ENCODE data around the gene RALGDS. TPM values are rescaled to one million over a fixed set of nuclear protein-coding genes. Genes with fewer than 3 reads are reported as not detected.
A peak's percentile ranks its signal among the peaks of the same experiment; 100 is the strongest.

The RALGDS gene
- total RNA-seq, 1 donor from 2014 or later, result 78.8 TPM

GRCh38 chr9:133111808-133112662, 9.0 kb downstream of the RALGDS start:
- H3K27ac Mint-ChIP-seq, result peak overlapping the region; percentile 80
- intact Hi-C loops (cut with micrococcal nuclease), result loop anchor here (5.0 kb wide), 1 partner anchor 80 kb away; the partner anchor contains the start of gene GTF3C5
- H3K36me3 Mint-ChIP-seq (ENCODE audit: low read depth), result peaks cover 29% of the 10 kb centered on the region
- H3K4me3 Mint-ChIP-seq (ENCODE audit: low read depth), result no peak overlapping the region
- H3K4me1 Mint-ChIP-seq (ENCODE audit: low read depth), result peaks cover 22% of the 10 kb centered on the region
- no peaks in the 10 kb centered on the region for H3K27me3 Mint-ChIP-seq (ENCODE audit: low read depth)
- no peak for DNase-seq (ENCODE audit: low spot score)
- no peaks in the 10 kb centered on the region for H3K9me3 Mint-ChIP-seq

DNA sequence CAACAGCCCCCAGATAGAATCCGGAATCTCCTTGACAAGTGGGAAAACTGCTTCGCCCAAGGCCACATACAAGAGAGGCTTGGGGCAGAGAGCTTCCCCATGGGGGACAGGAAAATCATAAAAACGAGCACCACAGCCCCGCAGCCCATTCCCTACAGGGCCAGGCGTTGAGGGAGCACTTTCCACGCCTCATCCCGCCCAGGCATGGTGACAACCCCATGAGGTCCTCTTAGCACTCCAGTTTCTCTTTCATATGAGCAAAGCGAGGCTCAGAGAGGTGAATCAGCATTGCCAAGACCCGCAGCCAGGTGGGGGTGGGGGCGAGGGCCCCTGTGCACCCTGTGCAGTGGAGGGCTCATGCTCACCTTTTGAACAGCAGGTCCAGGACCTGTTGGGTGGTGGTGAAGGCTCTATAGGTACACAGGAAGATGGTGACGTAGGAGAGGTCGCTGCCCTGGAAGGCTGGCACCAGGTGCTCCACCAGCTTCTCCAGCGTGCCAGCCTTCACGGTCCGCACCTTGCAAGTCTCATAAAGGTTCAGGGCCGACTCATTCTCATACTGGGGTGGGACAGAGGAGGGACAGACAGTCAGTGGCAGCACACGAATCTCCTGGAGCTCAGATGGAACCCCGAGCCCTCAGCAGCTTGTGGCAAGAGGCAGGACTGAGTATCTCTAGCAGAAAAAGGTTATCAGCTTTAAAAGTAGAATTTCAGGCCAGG, 10.9 kb downstream of the RALGDS start:
- Mint-ChIP-seq H3K36me3 (ENCODE audit: low read depth) (peaks cover 34% of the 10 kb centered on the region), H3K4me1 (ENCODE audit: low read depth) (peaks cover 12% of the 10 kb centered on the region), H3K9me3 (no peaks in the 10 kb centered on the region), H3K27me3 (ENCODE audit: low read depth) (no peaks in the 10 kb centered on the region), H3K4me3 (ENCODE audit: low read depth) (no peak overlapping the region), H3K27ac (peak overlapping the region; percentile 69)
- intact Hi-C loops (cut with micrococcal nuclease), result loop anchor here (5.0 kb wide), 1 partner anchor 78 kb away; the partner anchor contains the start of gene GTF3C5
- no peak for DNase-seq (ENCODE audit: low spot score)

DNA sequence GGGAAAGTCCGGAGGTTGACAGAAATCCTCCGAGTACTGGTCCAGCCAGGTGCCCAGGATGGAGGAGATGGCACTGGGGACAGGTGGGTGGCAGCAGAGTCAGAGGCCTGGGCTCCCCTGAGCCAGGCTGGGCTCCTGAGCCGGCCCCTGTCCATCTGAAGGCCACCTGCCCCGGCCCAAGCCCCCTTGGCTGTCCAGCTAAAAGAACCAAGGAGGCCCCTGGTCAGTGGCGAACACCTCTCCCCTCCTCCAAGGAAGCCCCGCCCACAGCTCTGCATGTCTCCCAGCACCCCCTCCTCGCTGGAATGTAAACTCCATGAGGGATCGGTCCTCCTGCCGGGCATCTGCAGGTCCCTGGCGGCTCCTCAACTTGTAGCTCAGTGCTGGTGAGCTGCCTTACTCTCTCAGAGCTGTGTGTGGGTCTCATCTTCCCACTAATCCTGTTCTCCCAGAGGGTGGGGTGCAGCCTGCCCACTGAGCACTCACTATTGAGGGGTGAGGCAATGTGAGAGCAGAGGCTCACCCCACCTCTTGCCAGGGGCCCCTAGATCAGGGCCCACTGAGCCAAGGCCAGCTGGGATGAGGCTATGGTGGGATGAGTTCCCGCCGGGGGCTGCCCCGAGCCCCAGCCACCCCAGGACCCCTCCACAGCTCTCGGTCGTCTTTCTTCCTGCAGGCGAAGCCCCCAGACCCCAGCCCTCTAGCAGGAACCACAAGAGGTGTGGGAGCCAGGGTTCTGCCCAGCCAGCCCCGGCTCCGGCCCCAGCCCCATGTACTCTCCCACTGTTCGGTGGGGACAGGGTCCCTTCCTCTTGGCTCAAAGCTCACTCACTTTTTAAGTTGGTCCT, 12.0 kb downstream of the RALGDS start:
- no peak for DNase-seq (ENCODE audit: low spot score)

GRCh38 chr9:133107961-133108793, 12.9 kb downstream of the RALGDS start:
- no peak for DNase-seq (ENCODE audit: low spot score)
- H3K36me3 Mint-ChIP-seq (ENCODE audit: low read depth), result peaks cover 43% of the 10 kb centered on the region
- intact Hi-C loops (cut with micrococcal nuclease), result no loop called here
- H3K4me1 Mint-ChIP-seq (ENCODE audit: low read depth), result peaks cover 2% of the 10 kb centered on the region
- H3K9me3 Mint-ChIP-seq, result no peaks in the 10 kb centered on the region
- H3K4me3 Mint-ChIP-seq (ENCODE audit: low read depth), result no peak overlapping the region
- H3K27me3 Mint-ChIP-seq (ENCODE audit: low read depth), result no peaks in the 10 kb centered on the region
- no peak overlapping the region for H3K27ac Mint-ChIP-seq

More for the DNA sequence above, 12.0 kb downstream of the RALGDS start:
- Mint-ChIP-seq H3K9me3 (no peaks in the 10 kb centered on the region), H3K4me1 (ENCODE audit: low read depth) (peaks cover 7% of the 10 kb centered on the region), H3K27me3 (ENCODE audit: low read depth) (no peaks in the 10 kb centered on the region), H3K36me3 (ENCODE audit: low read depth) (peaks cover 42% of the 10 kb centered on the region), H3K27ac (no peak overlapping the region), H3K4me3 (ENCODE audit: low read depth) (no peak overlapping the region)
- intact Hi-C loops (cut with micrococcal nuclease), result no loop called here

GRCh38 chr9:133107245-133107722, 13.8 kb downstream of the RALGDS start:
- Mint-ChIP-seq H3K27ac (no peak overlapping the region), H3K4me3 (ENCODE audit: low read depth) (no peak overlapping the region), H3K4me1 (ENCODE audit: low read depth) (no peaks in the 10 kb centered on the region), H3K9me3 (no peaks in the 10 kb centered on the region), H3K27me3 (ENCODE audit: low read depth) (no peaks in the 10 kb centered on the region), H3K36me3 (ENCODE audit: low read depth) (peaks cover 47% of the 10 kb centered on the region)
- no peak for DNase-seq (ENCODE audit: low spot score)
- intact Hi-C loops (cut with micrococcal nuclease), result no loop called here

- no peak overlapping the region for H3K4me3 Mint-ChIP-seq (ENCODE audit: low read depth)
- H3K27ac Mint-ChIP-seq, result no peak overlapping the region
- H3K36me3 Mint-ChIP-seq (ENCODE audit: low read depth), result peaks cover 52% of the 10 kb centered on the region
- H3K4me1 Mint-ChIP-seq (ENCODE audit: low read depth), result no peaks in the 10 kb centered on the region
- no peaks in the 10 kb centered on the region for H3K9me3 Mint-ChIP-seq
- DNase-seq (ENCODE audit: low spot score), result no peak
- H3K27me3 Mint-ChIP-seq (ENCODE audit: low read depth), result no peaks in the 10 kb centered on the region
- intact Hi-C loops (cut with micrococcal nuclease), result no loop called here
Observed at GRCh38 chr9:133106511-133107244, 14.4 kb downstream of the RALGDS start.

DNA sequence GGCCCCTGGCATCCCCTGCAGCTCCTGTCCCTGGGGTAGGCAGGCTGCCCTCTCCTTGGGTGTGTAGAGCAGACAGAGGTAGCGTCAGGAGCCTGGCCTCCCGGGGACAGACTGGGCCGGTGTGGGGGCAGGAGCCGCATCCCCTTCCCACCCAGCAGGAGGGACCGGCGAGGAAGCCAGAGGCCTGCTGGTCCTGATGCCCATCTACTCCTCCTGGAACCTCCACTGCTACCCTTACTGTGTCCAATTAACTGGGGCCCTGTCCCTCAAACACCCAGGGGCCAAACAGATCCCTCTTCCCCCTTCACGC, 15.6 kb downstream of the RALGDS start:
- peaks cover 61% of the 10 kb centered on the region for H3K36me3 Mint-ChIP-seq (ENCODE audit: low read depth)
- no peak overlapping the region for H3K27ac Mint-ChIP-seq
- H3K4me1 Mint-ChIP-seq (ENCODE audit: low read depth), result no peaks in the 10 kb centered on the region
- no peak for DNase-seq (ENCODE audit: low spot score)
- H3K9me3 Mint-ChIP-seq, result no peaks in the 10 kb centered on the region
- intact Hi-C loops (cut with micrococcal nuclease), result no loop called here
- no peaks in the 10 kb centered on the region for H3K27me3 Mint-ChIP-seq (ENCODE audit: low read depth)
- H3K4me3 Mint-ChIP-seq (ENCODE audit: low read depth), result no peak overlapping the region

- Mint-ChIP-seq H3K4me1 (ENCODE audit: low read depth) (no peaks in the 10 kb centered on the region), H3K27ac (no peak overlapping the region), H3K36me3 (ENCODE audit: low read depth) (peaks cover 61% of the 10 kb centered on the region), H3K9me3 (no peaks in the 10 kb centered on the region), H3K27me3 (ENCODE audit: low read depth) (no peaks in the 10 kb centered on the region), H3K4me3 (ENCODE audit: low read depth) (no peak overlapping the region)
- intact Hi-C loops (cut with micrococcal nuclease), result no loop called here
- DNase-seq (ENCODE audit: low spot score), result no peak
Observed at GRCh38 chr9:133104718-133105460, 16.2 kb downstream of the RALGDS start.

DNA sequence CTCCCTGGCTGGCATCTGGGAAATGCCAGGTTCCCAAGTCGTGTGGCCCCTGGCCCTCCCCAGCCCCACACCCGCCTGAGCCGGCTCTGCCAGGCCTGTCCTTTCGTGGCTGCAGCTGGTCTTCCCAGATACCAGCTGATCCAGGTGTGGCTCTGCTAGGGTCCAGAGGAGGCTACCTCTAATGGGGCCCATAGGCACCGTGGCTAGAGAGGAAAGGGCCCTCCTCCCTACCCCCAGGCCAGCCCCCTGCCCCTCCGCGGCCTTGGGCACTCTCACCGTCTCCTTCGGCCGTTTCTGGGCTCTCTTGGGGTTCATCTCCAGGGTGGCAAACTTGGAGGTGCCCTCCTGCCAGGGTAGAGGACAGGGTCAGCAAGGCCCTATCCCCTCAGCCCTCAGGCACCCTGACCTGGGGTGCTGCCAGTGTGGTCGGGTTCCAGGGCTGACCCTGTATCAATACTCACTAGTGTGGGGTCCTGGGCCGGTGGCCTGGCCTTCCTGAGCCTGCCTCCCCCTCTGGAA, 17.0 kb downstream of the RALGDS start:
- no peaks in the 10 kb centered on the region for H3K4me1 Mint-ChIP-seq (ENCODE audit: low read depth)
- no peak overlapping the region for H3K27ac Mint-ChIP-seq
- H3K9me3 Mint-ChIP-seq, result no peaks in the 10 kb centered on the region
- intact Hi-C loops (cut with micrococcal nuclease), result loop anchor here (1.0 kb wide), 1 partner anchor 40 kb away; no protein-coding TSS in a partner anchor
- no peak for DNase-seq (ENCODE audit: low spot score)
- no peaks in the 10 kb centered on the region for H3K27me3 Mint-ChIP-seq (ENCODE audit: low read depth)
- H3K36me3 Mint-ChIP-seq (ENCODE audit: low read depth), result peaks cover 61% of the 10 kb centered on the region
- H3K4me3 Mint-ChIP-seq (ENCODE audit: low read depth), result no peak overlapping the region

- Mint-ChIP-seq H3K4me3 (ENCODE audit: low read depth) (no peak overlapping the region), H3K9me3 (no peaks in the 10 kb centered on the region), H3K27ac (peak overlapping the region; percentile 72), H3K4me1 (ENCODE audit: low read depth) (no peaks in the 10 kb centered on the region), H3K27me3 (ENCODE audit: low read depth) (no peaks in the 10 kb centered on the region), H3K36me3 (ENCODE audit: low read depth) (peaks cover 64% of the 10 kb centered on the region)
- intact Hi-C loops (cut with micrococcal nuclease), result loop anchor here (1.0 kb wide), 1 partner anchor 41 kb away; no protein-coding TSS in a partner anchor
- DNase-seq (ENCODE audit: low spot score), result no peak
Observed at GRCh38 chr9:133103183-133103986, 17.7 kb downstream of the RALGDS start.
